HG03175 (cell line): ENCODE measurements around the gene ATP2C2.
"Not testable (repeated sequence)": the region's sequence is repeated elsewhere in the genome, so short reads cannot be mapped to it uniquely, and the experiment has no call there.

Experiments
- ATAC-seq: cut with Tn5 transposase; IDR thresholded peaks from one replicate; pipeline ENCODE4 v1.9.1; 2021; ENCODE audit warnings: mild to moderate bottlenecking, moderate library complexity; ENCODE audit not compliant: unreplicated experiment

ATP2C2 gene

GRCh38 chr16:84446596-84447392 is 78.5 kb downstream of the ATP2C2 start:
- no peak for ATAC-seq

- ATAC-seq, result no peak
Measured at GRCh38 chr16:84448444-84448843, 80.1 kb downstream of the ATP2C2 start.

GRCh38 chr16:84449156-84450140 is 81.1 kb downstream of the ATP2C2 start:
- no peak for ATAC-seq

- ATAC-seq, result no peak
Measured at GRCh38 chr16:84450176-84450865, 82.0 kb downstream of the ATP2C2 start.

GRCh38 chr16:84451010-84451676 is 82.8 kb downstream of the ATP2C2 start:
- ATAC-seq, result not testable (repeated sequence)

GRCh38 chr16:84451781-84452180 is 83.4 kb downstream of the ATP2C2 start:
- no peak for ATAC-seq

GRCh38 chr16:84453061-84453752 is 84.9 kb downstream of the ATP2C2 start:
- ATAC-seq, result no peak

- ATAC-seq, result no peak
Measured at GRCh38 chr16:84454611-84455010, 86.3 kb downstream of the ATP2C2 start.

GRCh38 chr16:84455031-84455430 is 86.7 kb downstream of the ATP2C2 start:
- ATAC-seq, result no peak

GRCh38 chr16:84458606-84459532 is 90.5 kb downstream of the ATP2C2 start:
- ATAC-seq, result no peak

GRCh38 chr16:84459533-84459894 is 91.2 kb downstream of the ATP2C2 start:
- no peak for ATAC-seq

- no peak for ATAC-seq
Measured at GRCh38 chr16:84459941-84460405, 91.6 kb downstream of the ATP2C2 start.

- ATAC-seq, result no peak
Measured at GRCh38 chr16:84460406-84461028, 92.2 kb downstream of the ATP2C2 start.

- no peak for ATAC-seq
Measured at GRCh38 chr16:84461029-84461412, 92.7 kb downstream of the ATP2C2 start.

GRCh38 chr16:84461413-84462295 is 93.3 kb downstream of the ATP2C2 start:
- no peak for ATAC-seq

- ATAC-seq, result no peak
Measured at GRCh38 chr16:84462296-84463210, 94.2 kb downstream of the ATP2C2 start.
